H1 (cell line): Measurements from ENCODE around the gene PLAAT2.
"Not testable (repeated sequence)": the region's sequence is repeated elsewhere in the genome, so short reads cannot be mapped to it uniquely, and the experiment has no call there.

Source experiments
- CBX8 ChIP-seq: fragments of 300-800, 300-1000 bp; sonication (generic); IDR thresholded peaks from 2 replicates; pipeline ENCODE4 v1.7.1; 2016; ENCODE audit warnings: low read depth, low read length, borderline replicate concordance
- CTCF ChIP-seq, 3 experiments: IDR thresholded peaks; 1 replicate in 2 of 3; 2 replicates in 1 of 3; pipeline versions ENCODE4 v1.5.1 to v1.6.1; 2011; ENCODE audit warnings: low read length in 3 of 3, mild to moderate bottlenecking in 3 of 3, inconsistent platforms in 2 of 3, low read depth in 1 of 3, moderate library complexity in 1 of 3; ENCODE audit not compliant: insufficient read depth in 1 of 3; ENCODE audit errors: control extremely low read depth in 1 of 3
- E2F6 ChIP-seq: IDR thresholded peaks from 2 replicates; pipeline ENCODE4 v1.6.1; 2012; ENCODE audit warnings: inconsistent platforms
- EP300 ChIP-seq, 2 experiments: IDR thresholded peaks; 1 replicate in 1 of 2; 2 replicates in 1 of 2; pipeline ENCODE4 v1.6.1; 2011 to 2012; ENCODE audit warnings: low read depth in 2 of 2, low read length in 2 of 2, mild to moderate bottlenecking in 2 of 2, borderline replicate concordance in 1 of 2, inconsistent platforms in 1 of 2, moderate library complexity in 1 of 2
- GABPA ChIP-seq: IDR thresholded peaks from 2 replicates; pipeline ENCODE4 v1.6.1; 2011; ENCODE audit warnings: mild to moderate bottlenecking, low read length, moderate library complexity, borderline replicate concordance; ENCODE audit not compliant: insufficient read depth
- GTF2F1 ChIP-seq: IDR thresholded peaks from 2 replicates; pipeline ENCODE4 v1.6.1; 2012; ENCODE audit warnings: low read depth, low read length, improper control_type of control experiment, borderline replicate concordance
- SUZ12 ChIP-seq: fragments of 200-600 bp; sonication (generic); IDR thresholded peaks from 2 replicates; pipeline ENCODE4 v1.6.1; 2012; ENCODE audit warnings: mild to moderate bottlenecking, inconsistent platforms, low read length, moderate library complexity, mixed read lengths
- USF2 ChIP-seq: IDR thresholded peaks from 2 replicates; pipeline ENCODE4 v1.6.1; 2011; ENCODE audit warnings: low read length, improper control_type of control experiment

- not testable (repeated sequence) for TF ChIP-seq EP300 (IDR thresholded peaks at IDR 0.05; ENCODE audit: borderline replicate concordance in 1 of 2, low read depth in 2 of 2, low read length in 2 of 2); CTCF (IDR thresholded peaks at IDR 0.05; ENCODE audit: control extremely low read depth in 1 of 3, insufficient read depth in 1 of 3, low read depth in 1 of 3, low read length in 3 of 3); SUZ12; GABPA; E2F6; USF2; CBX8; GTF2F1
These were observed 13.0 kb downstream of the PLAAT2 start for GRCh38 chr11:63550156-63550700.
